Activated CD4-positive, alpha-beta T cell treated with anti-CD3 and anti-CD28 coated beads, Interleukin-2, amount 50 U/mL, for 24 hours (primary cell): ENCODE measurements around the gene MPPED1.

Experiments
- DNase-seq, 2 donors: peaks; one replicate each; pipeline ENCODE4 v3.0.0-alpha.2; 2020; ENCODE audit warnings: low read depth in 1 of 2, low spot score in 1 of 2

Gene MPPED1, protein sequence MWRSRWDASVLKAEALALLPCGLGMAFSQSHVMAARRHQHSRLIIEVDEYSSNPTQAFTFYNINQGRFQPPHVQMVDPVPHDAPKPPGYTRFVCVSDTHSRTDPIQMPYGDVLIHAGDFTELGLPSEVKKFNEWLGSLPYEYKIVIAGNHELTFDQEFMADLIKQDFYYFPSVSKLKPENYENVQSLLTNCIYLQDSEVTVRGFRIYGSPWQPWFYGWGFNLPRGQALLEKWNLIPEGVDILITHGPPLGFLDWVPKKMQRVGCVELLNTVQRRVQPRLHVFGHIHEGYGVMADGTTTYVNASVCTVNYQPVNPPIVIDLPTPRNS

DNA sequence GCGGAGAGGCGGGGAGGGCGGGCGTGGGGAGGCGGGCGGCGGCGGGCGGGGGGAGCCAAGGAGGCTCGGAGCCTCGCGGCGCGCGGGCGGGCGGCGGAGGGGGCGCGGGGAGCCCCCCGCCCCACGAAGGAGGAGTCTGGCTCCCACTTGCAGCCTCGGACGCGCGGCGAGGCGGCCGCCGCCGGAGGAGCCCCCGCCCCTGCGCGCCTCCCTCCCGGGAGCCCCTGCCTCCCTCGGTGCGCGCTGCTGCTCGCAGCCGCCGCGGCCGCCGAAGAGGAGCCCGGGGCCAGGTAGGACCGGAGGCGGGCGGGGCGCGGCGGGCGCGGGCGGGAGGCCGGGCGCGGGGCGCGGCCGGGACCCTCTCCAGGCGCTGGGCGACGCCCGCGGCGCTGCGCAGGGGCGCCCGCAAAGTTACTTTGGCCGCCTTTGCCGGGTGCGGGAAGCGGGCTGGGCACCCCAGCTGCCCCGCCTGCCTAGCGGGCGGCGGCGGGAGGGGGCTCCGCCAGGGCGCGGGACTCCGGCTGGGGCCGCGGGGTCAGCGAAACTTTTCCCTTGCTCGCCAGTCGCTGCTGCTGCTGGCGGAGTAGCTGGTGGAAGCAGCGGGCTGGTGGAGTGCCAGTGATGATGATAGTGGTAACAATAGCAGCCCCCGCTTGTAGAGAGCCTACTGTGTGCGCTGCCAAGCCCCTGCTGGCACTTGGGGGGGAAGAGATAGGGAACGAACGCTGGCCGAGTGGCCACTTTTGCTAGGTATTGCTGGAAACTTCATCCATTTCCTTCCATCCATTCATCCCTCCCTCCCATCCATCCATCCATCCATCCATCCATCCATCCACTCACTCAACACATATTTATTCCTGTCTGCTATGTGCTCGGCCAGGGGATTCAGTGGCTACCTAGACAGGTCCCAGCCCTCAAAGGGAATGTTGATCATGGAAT, at the start of gene MPPED1:
Gene MPPED1, plus strand, starts transcription at position 146 of the 939 bp plus-strand sequence. CDS start 12,972 bp downstream, outside the sequence.
- no peak for DNase-seq

DNA sequence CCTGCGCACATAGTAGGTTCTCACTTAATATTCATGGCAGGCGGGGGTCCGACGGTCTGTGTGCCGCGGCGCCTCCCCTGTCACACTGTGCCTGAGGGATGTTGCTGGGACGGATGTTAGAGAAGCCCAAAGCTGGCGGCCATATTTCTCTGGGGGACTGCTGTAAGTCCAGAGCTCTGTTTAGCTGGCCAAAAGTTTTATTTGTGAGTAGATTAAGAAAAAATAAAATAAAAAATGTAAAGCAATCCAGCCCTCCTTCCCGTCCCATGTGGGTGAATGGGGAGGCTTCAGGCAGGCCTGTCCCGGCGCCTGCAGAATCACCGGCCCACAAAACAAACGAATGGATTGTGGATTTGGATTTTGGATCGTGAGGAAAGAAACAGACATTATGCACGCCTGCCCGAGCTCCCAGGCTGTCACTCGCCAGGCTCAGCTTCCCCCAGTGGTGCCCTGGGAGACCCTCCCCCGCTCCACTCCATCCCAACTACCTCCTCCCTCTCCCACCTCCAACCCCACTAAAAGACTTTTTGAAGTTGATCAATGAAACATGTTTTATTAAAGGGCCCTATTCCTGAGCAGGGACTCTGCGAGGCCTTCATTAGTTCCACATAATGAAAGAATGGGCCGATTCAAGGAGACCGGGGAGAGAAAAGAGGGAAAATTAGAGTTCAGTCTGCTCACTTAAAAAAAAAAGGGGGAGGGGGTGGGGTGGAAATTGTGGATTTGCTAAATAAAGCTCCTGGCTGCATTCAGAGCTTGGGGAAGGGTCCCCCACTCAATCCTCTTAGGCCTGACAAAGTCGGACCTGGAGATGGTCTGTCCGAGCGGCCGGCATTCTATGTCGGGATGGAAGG, 48.3 kb upstream of the MPPED1 start:
- no peak for DNase-seq

DNA sequence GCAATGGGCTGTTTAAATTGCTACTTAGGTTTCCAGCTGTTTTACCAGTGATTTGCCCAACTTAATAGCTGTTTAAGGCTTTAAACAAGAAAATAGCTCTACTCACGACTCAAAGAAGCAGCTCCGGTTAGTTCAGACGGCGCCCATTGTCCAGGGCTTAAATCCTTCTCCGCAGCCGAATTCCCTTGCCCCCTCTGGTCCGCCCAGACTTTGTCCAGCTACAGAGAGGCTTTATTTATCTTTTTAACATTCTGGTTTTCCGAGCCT, 47.7 kb upstream of the MPPED1 start:
- DNase-seq, result no peak

DNA sequence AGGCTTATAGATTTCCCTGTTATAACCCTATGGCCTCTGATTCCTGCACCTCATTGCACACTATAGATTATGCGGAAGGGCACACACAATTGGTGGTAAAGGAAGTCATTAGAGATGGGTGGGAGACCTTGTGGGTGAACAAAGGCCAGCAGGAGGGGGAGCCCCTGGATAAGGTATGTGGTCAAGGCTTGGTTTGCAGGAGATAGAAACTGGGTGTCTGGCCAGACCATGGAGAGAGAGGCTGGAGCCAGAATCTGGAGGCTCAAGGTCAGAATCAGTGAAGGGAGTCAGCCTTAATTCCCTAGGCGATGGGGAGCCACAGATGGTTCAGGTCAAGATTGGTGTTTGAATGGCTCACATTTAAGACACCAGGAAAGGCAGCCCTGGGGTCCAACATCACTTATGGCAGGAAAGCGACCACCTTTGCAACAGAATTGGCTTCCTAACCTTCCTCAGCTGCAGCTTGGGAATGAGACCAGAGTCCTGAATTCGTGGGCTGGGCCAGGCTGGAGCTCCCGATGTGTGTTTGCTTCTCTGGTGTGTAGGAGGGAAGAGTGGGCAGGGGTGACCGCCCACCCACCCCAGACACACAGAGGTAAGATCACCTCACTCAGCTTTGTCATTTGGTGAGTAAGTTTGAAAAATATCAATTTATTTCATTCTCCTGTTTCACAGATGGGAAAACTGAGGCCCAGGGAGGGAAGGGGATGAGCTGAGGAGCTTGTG, 45.9 kb upstream of the MPPED1 start:
- DNase-seq, result no peak

DNA sequence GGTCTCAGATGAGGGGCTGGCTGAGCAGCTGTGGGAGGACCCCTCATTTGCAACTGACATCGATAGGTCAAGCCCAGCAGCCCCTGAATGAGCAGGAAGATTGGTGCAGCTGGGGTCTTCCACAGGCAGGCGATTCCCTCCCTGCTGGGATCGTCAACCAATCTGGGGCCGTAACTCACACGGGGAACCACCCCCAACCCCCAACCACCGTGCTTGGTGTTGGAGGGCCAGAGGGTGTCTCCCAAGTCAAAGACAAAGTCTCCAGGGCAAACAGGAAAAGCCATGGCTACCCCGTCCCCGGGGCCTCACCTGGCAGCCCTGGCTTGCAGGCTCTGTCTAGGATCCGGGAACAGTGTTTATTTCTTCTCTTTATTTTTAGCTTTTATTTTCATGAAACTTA, 41.8 kb upstream of the MPPED1 start:
- DNase-seq, result no peak

DNA sequence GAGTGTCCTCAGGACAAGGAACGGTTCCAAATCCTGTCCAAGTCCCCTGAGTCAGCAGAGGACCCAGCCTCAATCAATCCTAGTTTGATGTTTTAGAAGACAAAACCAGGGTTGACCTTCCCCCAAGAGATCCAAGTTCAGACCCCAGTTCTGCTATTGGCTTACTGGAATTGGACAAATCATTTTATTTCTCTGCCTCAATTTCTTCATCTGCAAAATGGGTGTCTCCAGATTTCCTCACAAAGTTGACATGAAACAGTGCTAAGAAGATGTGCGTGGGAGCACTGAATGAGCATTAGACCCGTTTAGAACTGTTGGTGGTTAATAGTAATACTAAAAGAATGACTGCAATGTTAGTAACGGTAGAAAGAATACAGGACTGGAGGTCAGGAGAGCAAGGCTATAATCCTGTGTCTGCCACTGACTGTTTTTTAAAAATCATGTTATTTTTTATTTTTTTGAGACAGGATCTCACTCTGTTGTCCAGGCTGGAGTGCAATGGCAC, 35.8 kb upstream of the MPPED1 start:
- DNase-seq, result no peak

DNA sequence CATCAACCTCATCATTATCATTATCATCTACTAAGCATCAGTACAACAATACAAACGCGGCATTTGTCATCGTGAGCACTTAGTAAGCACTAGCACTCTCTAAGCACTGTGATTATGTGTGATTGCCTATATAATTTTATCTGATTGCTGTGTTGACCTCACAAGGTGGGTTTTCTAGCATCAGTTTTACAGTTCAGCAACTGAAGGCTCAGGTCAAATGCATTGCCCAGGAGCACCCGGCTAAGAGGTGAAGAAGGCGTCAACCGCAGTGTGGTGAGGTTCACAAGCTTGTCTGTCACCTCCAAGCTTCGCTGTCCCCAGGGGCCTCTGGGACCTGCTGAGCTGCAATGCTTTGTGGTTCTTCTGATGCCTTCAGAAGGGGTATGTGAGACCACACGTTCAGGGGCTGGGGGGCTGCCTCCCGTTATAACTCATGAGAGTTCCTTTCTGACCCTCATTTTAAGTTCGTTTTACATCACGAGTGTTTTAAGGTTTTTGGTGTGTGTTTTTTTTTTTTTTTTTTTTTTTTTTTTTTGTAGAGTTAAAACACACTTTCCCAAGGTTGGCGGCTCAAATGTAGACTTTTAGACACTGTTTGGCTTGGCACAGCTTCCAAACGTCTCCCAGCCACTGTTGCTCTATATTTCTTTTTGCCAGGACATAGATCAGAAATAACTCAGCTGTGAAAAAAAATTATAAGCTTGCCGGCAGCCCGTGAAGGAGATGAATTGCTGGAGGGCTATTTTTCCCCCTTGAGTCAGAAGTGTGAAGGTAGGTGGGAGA, 34.9 kb upstream of the MPPED1 start:
- DNase-seq, result no peak

DNA sequence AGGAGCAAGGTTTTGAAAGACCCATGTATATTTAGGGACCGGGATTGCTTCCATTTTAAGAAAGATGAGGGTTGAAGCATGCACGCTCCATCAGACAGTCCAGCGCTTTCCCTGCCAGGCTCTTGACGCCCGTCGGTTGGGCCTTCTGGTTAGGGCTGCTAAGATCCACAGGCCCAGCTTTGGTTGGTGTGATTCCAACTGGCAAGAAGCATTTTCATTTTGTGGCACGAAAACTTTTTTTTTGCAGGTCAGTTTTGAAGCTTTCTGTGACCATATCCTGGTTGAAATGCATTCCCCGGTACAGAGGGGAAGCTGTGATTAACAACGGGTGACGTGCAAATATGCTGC, 34.3 kb upstream of the MPPED1 start:
- no peak for DNase-seq

DNA sequence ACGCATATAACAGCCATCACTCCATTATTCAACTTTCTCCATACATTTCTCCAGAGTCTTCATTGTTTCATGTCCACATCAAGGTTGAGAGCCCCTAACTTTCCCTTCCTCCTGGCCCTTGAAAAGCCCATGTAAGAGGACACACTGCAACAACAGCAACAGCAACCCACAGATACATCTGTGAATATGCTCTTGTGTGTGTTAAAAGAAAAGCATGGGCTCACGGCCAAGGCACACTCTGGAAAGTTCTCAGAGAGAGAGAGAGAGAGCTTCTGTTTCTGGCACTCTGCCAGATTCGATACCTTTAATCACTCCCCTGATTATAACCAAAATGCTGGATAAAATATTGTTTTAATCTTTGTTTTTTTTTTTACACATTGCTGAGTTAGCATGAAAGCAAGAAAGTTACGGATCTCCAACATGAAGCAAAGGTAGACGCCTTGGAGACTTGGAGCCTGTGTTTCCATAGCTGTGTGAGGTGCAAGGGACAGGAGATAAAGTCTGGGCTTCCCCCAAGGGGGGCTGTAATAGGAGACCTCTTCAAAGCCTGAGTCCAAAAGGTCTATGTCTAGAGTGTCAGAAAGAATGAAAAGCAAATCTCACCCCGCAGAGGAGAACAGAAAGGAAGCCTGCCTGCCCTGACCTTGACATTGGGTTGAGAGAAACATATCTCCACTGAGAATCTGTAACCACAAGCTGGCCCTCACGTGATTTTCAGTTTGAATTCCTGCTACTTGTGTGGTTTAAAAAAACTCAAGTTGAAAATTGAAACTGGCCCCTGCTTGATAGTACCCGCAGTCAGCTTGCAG, 33.7 kb upstream of the MPPED1 start:
- no peak for DNase-seq

DNA sequence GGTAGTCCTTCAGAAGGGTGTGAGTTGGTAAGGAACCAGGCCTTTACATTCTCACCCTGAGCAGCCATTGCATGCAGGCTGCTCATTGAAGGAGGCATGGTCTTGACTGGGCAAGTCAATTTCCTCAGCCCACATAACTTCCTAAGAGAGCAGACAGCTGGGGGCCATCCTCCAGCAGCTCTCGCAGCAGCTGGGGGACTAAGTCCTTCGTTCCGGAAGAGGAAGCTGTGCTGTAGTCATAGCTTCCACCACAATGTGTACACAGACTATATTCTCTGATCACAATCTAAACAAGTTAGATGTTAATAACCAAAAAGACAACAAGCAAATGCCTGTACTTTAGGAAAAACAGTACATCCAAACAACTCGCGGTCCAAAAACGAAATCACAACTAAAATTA, 30.1 kb upstream of the MPPED1 start:
- DNase-seq, result no peak

DNA sequence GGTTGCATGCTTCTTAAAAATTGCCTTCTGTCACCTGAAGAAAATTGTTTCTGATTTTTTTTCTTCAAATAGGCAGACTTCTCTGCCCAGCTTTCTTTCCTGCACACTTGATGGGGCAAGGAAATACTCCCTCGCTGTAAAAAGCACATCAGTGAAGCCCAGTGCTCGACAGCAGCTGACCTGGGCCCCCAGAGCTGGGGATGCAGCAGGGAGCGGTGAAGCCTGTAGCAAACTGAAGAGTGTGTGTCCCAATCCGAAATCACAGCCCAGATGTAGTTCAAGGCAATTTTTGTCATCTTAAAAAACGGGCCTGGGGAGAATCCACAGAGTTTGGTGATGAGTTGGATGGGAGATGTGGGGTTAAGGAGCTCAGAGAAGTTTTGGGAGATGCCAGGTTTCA, 27.0 kb upstream of the MPPED1 start:
- DNase-seq, result no peak

DNA sequence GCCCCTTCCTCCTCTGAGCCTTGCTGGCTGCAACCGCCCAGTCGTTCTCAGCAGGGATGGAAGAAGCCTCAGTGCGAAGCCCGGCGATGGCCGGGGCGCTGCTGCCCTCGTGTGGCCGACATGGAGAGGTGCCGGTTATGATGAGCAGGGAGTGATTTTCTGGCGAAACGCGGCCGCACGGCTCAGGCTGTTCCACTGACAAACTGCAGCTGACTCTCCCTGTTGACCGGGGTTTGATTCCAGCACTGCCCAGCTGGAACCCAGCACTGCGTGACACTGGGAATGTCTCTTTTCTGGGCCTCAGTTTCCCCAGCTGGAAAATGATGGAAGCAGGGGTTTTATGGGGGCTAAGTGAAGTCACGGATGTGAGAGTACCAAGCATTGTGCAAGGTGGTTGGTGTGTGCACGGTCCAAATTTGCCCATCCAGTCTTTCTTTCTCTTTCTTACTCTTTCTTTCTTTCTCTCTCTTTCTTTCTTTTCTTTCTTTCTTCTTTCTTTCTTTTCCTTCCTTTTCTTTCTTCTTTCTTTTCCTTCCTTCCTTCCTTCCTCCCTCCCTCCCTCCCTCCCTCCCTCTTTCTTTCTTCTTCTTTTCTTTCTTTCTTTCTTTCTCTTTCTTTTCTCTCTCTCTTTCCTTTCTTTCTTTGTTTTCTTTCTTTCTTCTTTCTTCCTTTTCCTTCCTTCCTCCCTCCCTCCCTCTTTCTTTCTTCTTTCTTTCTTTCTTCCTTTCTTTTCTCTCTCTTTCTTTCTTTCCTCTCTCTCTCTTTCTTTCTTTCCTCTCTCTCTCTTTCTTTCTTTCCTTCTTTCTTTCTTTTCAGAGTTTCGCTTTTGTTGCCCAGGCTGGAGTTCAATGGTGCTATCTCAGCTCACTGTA, 25.8 kb upstream of the MPPED1 start:
- DNase-seq, result peak; percentile 57 to 67

DNA sequence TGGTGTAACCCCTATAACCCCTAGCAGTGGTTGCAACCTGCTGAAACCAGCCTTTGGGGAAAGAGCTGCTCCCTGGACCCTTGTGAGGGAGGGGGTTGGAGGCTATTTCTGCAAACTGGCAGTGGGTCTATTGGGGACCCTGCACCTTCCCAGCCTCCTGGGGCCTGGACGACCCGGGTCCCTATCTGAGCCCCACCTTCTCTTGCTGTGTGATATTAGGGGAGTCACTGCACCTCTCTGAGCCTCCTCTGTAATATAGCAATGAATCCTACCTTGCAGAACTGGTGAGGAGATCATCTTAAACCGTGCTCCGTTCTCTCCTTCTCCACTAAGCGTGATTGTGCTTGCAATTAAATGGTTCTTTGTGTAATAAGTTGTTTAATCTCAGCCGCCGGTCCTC, 24.0 kb upstream of the MPPED1 start:
- DNase-seq, result no peak

DNA sequence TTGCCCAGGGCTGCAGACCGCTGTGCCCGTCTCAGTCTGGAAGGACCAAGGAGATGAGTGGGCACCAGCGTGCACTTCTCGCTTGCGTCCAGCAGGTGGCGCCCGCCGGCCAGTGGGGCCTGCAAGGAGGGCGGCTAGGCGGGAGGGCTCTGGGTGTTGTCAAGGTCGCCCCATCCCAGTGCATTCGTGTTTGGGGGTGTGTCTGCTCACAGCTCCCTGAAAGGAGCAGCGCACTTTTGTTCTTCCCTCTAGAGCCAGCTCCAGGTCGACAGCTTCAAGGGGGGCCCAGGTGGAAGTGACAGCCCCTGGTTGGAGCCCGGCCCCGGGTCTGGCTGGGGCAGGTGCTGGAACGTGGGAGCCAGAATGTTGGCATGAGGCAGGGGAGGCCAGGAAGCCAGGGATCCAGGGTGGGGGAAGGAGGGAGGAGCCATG, 23.4 kb upstream of the MPPED1 start:
- peak; percentile 55 to 59 for DNase-seq

DNA sequence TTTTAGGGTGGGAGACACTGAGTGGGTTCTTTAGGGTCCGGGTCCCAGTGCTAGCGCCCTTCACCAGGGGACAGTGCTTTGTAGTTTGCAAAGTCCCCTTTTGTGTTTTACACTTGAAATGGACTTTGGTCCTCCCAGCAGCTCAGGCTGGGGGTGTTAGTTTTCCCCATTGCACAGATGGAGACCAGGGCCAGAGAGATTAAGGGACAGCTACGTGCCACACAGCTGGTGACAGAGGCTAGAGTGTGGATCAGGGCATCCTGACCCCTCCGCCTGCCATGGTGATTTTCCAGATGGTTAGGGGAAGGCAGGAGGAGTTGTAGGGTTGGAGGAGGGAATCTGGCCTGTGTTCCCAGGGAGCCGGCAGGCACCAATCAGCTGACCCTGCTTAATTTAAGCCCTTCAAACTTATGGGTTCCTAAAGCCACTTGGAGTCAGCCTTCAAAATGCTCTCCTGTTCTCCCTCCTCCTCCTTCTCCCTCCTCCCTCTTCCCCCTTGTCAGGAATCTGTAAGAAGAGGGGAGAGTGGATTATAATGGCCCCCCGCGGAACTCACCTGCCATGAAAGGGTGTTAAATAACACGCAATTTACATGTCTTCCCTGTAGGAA, 22.5 kb upstream of the MPPED1 start:
- no peak for DNase-seq

DNA sequence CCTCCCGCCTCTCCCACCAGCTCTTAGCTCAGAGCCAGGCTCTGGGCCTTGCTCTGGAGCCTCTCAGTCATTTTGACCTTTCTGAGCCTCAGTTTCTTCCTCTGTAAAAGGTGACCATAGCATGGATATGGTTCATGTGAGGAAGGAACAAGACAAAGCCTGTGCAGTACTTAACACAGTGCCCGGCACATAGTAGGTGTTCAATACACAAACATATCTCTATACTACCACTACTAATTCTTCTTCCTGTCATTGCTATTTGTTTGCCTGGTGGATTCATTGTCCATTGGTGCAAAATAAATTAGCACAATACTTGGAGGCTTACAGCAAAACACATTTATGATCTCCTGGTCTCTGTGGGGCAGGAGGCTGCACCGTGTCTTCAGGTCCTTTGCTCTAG, 21.6 kb upstream of the MPPED1 start:
- no peak for DNase-seq

DNA sequence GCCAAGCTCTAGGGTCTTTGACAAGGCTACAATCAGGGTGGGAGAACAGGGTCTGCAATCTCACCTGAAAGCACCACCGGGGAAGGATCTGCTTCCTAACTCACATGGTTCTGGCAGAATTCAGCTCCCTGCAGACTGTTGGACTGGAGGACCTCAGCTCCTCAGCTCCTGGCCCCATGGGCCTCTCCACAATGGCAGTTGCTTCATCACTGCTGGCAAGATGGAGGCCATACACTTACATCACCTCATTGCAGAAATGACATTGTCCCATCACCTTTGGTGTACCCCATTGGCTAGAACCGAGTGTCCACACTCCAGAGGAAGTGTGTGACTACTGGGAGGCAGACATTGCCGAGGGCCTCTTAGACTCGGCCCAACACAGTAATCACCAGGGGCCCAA, 20.9 kb upstream of the MPPED1 start:
- no peak for DNase-seq

DNA sequence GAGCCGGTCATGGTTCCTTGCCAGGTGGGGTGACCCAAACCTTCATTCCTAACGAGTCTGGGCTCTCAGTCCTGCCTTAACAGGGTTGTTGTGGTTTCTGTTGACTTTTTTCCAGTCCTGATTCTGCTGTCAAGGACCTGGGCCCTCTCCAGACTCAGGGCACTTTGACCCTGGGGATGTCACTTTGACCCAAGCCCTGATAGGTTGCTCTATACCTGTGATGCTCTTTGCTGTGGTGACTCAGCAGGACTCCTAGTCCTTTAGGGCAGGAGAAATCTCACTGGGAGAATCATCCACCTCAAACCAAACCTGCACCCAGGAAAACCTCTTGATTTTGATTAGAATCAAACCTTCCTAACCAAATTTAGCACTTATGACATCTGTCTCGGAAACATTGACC, 20.5 kb upstream of the MPPED1 start:
- DNase-seq, result no peak
